Measurements from ENCODE around the gene RSAD1. TPM values are rescaled to one million over a fixed set of nuclear protein-coding genes. Genes with fewer than 3 reads are reported as not detected.
"Not testable (repeated sequence)": the region's sequence is repeated elsewhere in the genome, so short reads cannot be mapped to it uniquely, and the experiment has no call there.

Gene RSAD1
- total RNA-seq, 4 donors from 2014 or later: 10.7 to 26.3 (median 21.3) TPM

- H3K4me1 ChIP-seq: peaks cover 0 to 19% (median 5%) of the 10 kb centered on the region in 3 donors
- ATAC-seq: no peak
- H3K9me3 ChIP-seq: no peaks in the 10 kb centered on the region
- no peak overlapping the region for H3K4me3 ChIP-seq
- no peak overlapping the region for H3K27ac ChIP-seq
- peaks cover 0 to 17% of the 10 kb centered on the region in 2 donors for H3K36me3 ChIP-seq
- WGBS, 2 donors (ENCODE audit: low coverage in 1 of 2): 93 to 100% methylated on average over 3 to 8 of the region's 11 CpGs
- H3K27me3 ChIP-seq: peaks cover 26% of the 10 kb centered on the region
- TF ChIP-seq POLR2A (IDR thresholded peaks at IDR 0.05) (no peak), EP300 (IDR thresholded peaks at IDR 0.05) (no peak), CTCF (IDR thresholded peaks at IDR 0.05) (no peak), POLR2AphosphoS5 (IDR thresholded peaks at IDR 0.05) (no peak)
Measured at GRCh38 chr17:50473901-50474300, 4.8 kb upstream of the RSAD1 start.

- Histone ChIP-seq H3K27me3 (peaks cover 20% of the 10 kb centered on the region), H3K9me3 (no peaks in the 10 kb centered on the region), H3K4me3 (no peak overlapping the region), H3K4me1 (peaks cover 0 to 17% (median under 1%) of the 10 kb centered on the region in 3 donors), H3K27ac (no peak overlapping the region), H3K36me3 (peaks cover 0 to 17% of the 10 kb centered on the region in 2 donors)
- 43 to 70% methylated on average over 1 to 2 of the region's 6 CpGs for WGBS, 2 donors (ENCODE audit: low coverage in 1 of 2)
- ATAC-seq: no peak
- TF ChIP-seq CTCF (IDR thresholded peaks at IDR 0.05) (no peak), POLR2A (IDR thresholded peaks at IDR 0.05) (no peak), EP300 (IDR thresholded peaks at IDR 0.05) (no peak), POLR2AphosphoS5 (IDR thresholded peaks at IDR 0.05) (no peak)
Measured at GRCh38 chr17:50474523-50474922, 4.1 kb upstream of the RSAD1 start.

- peaks cover 0 to 23% (median 5%) of the 10 kb centered on the region in 3 donors for H3K4me1 ChIP-seq
- peaks cover 0 to 17% of the 10 kb centered on the region in 2 donors for H3K36me3 ChIP-seq
- H3K4me3 ChIP-seq: no peak overlapping the region
- H3K27me3 ChIP-seq: peaks cover 16% of the 10 kb centered on the region
- TF ChIP-seq CTCF (IDR thresholded peaks at IDR 0.05) (no peak), POLR2A (IDR thresholded peaks at IDR 0.05) (no peak), EP300 (IDR thresholded peaks at IDR 0.05) (no peak), POLR2AphosphoS5 (IDR thresholded peaks at IDR 0.05) (no peak)
- no peaks in the 10 kb centered on the region for H3K9me3 ChIP-seq
- H3K27ac ChIP-seq: no peak overlapping the region
- no peak for ATAC-seq
- WGBS, 2 donors (ENCODE audit: low coverage in 1 of 2): 85 to 88% methylated on average over 4 of the region's 4 CpGs
Measured at GRCh38 chr17:50475362-50475761, 3.3 kb upstream of the RSAD1 start.

- peaks cover 0 to 29% (median 5%) of the 10 kb centered on the region in 3 donors for H3K4me1 ChIP-seq
- ATAC-seq, H3K4me3 ChIP-seq, H3K27ac ChIP-seq, H3K9me3 ChIP-seq: not testable (repeated sequence)
- 11 to 50% methylated on average over 2 to 16 of the region's 33 CpGs for WGBS, 2 donors (ENCODE audit: low coverage in 1 of 2)
- H3K36me3 ChIP-seq: peaks cover 0 to 15% of the 10 kb centered on the region in 2 donors
- peaks cover 16% of the 10 kb centered on the region for H3K27me3 ChIP-seq
Measured at GRCh38 chr17:50475775-50476544, 2.7 kb upstream of the RSAD1 start.

- TF ChIP-seq POLR2A (IDR thresholded peaks at IDR 0.05) (no peak), CTCF (IDR thresholded peaks at IDR 0.05) (no peak), EP300 (IDR thresholded peaks at IDR 0.05) (no peak), POLR2AphosphoS5 (IDR thresholded peaks at IDR 0.05) (no peak)
- Histone ChIP-seq H3K9me3 (no peaks in the 10 kb centered on the region), H3K4me1 (peaks cover 0 to 31% (median 5%) of the 10 kb centered on the region in 3 donors), H3K27ac (no peak overlapping the region), H3K27me3 (peaks cover 16% of the 10 kb centered on the region), H3K36me3 (peaks cover 0 to 9% of the 10 kb centered on the region in 2 donors), H3K4me3 (no peak overlapping the region)
- ATAC-seq: no peak
- 68 to 79% methylated on average over 4 to 10 of the region's 18 CpGs for WGBS, 2 donors (ENCODE audit: low coverage in 1 of 2)
Measured at GRCh38 chr17:50476545-50477315, 1.9 kb upstream of the RSAD1 start.

Data from gastroesophageal sphincter (tissue), 4 donors.